Measurements from ENCODE around the gene CHCHD6. TPM values are rescaled to one million over a fixed set of nuclear protein-coding genes. Genes with fewer than 3 reads are reported as not detected.

The CHCHD6 gene, protein sequence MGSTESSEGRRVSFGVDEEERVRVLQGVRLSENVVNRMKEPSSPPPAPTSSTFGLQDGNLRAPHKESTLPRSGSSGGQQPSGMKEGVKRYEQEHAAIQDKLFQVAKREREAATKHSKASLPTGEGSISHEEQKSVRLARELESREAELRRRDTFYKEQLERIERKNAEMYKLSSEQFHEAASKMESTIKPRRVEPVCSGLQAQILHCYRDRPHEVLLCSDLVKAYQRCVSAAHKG
- 1 to 10 TPM; 5.4 to 7.4 TPM for total RNA-seq

DNA sequence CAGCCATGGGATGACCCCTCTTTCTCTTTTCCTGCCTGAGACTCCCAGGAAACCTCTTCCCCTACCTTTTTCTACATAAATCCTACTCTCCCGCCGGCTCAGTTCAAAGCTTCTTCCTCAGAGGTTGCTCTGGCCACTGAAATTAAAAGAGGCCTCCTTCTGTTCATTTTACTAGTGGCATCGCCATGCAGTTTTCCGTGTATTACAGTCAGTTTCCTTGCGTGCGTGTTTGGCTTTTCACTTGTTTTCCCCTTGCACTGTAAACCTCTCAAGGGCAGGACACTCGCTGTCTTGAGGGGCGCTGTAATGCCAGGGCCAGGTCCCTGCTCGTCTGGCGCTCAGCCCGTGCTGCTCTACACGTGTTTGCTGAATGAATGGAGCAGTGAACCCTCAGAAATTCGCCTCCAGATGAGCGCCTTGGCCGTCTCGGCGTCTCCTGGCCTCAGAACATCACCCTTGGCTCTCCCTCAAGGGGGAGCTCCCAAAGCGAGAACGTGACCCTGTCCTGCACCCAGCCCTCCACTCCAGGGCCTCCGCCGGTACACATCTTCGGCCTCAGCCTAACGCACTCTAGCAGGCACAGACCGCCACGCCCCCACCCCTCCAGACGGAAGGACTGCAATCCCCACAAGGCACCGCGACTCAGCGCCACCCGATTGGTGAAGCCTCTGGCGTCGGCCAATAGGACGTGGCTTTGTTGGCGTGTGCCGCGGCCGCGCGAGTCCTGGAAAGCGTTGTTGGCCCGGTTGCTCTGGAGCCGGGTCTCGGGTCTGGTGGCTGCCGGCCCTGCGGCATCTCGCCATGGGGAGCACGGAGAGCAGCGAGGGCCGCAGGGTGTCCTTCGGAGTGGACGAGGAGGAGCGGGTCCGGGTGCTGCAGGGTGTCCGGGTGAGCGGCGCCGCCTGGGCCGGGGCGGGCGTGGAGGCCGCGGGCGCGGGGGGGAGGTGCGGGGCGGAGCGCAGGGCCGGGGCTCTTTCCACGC lies at the start of gene CHCHD6:
Gene CHCHD6, plus strand, starts transcription at position 729 of the 982 bp plus-strand sequence. Its CDS starts 73 bp downstream, at position 802.
- CTCF ChIA-PET: interaction anchor here (0.6 to 1.3 kb wide), 3 partner anchors 24 to 844 kb away, joined by 3 to 4 read pairs (median 3); no protein-coding TSS in a partner anchor
- peak within 1 kb of the TSS; percentile 84 for H3K27ac Mint-ChIP-seq
- peaks cover 22% of the 10 kb centered on the region for H3K27me3 Mint-ChIP-seq

DNA sequence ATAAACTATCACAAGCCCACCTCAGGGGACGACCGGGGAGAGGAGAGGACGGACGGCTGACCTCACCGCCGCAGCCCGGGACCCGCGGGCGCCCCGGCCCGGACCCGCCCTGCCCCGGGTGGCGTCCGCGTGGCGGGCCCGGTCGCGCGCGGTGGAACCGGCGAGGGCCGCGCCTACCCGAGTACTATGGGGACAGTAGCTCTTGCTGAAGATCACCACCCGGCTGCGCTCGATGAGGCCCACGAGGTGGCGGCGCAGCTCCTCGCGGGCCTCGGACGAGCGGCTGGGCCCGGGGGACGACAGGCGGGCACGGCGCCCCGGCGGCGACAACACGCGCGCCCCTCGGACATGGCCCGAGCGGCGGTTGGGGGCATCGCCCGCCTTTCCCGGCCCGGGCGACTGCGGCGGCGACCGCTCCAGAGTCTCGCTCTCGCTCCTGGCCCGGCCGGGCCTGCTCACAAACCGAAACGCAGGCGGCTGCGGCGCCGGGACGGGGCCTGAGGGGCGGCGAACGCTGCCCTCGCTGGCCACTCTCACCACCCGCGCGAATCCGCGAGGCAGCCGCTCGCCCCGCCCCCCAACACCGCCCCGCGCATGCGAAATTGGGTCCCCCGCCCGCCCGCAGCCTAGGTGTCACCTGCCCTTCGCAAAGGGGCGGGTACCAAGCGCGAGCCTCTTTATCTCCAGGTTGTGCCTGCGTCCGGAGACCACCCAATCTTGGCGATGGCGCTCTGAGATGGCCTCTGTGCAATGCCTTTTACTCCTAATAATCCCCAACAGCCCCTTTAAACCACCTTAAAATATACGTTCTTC lies 49.3 kb upstream of the CHCHD6 start, which contains the start of gene TXNRD3:
Gene TXNRD3, minus strand, starts transcription at position 554 of the 813 bp plus-strand sequence.
- peak; percentile 73 for DNase-seq
- Mint-ChIP-seq H3K36me3 (ENCODE audit: low read depth) (no peaks in the 10 kb centered on the region), H3K9me3 (no peaks in the 10 kb centered on the region), H3K27ac (peak within 1 kb of the TSS; percentile 54), H3K27me3 (peaks cover 10% of the 10 kb centered on the region), H3K4me1 (peaks cover 6% of the 10 kb centered on the region), H3K4me3 (peak within 1 kb of the TSS; percentile 77)
- ChIA-PET POLR2A (no interaction called here), CTCF (interaction anchor here (0.6 to 0.9 kb wide), 4 partner anchors 10 to 1138 kb away, joined by 3 read pairs; no protein-coding TSS in a partner anchor)

More for the DNA sequence above, at the start of gene CHCHD6:
- H3K36me3 Mint-ChIP-seq (ENCODE audit: low read depth): no peaks in the 10 kb centered on the region
- peaks cover 17% of the 10 kb centered on the region for H3K4me1 Mint-ChIP-seq
- H3K9me3 Mint-ChIP-seq: no peaks in the 10 kb centered on the region
- POLR2A ChIA-PET: no interaction called here
- H3K4me3 Mint-ChIP-seq: peak within 1 kb of the TSS; percentile 94
- peak; percentile 96 for DNase-seq

DNA sequence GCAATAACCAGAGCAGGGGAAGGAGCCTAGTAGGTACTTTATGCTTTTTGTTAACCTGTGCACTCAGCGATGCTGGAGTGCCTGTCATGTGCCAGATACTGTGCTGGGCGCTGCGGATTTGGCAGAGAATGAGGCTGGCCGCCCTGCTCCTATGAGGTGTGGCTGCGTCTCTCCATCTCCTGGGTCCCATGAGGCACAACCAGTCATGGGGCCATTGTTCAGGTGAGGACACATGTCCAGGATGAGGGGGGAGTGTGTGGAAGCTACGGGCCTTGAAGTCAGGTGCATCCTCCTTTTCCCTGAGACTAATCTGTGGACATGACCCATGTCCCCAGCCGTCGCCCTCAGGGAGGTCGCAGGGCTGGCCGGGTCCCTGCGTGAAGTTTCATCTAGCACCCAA lies 48.2 kb upstream of the CHCHD6 start:
- Mint-ChIP-seq H3K27ac (no peak overlapping the region), H3K36me3 (ENCODE audit: low read depth) (no peaks in the 10 kb centered on the region), H3K9me3 (no peaks in the 10 kb centered on the region), H3K4me3 (no peak overlapping the region), H3K27me3 (peaks cover 12% of the 10 kb centered on the region), H3K4me1 (peaks cover 6% of the 10 kb centered on the region)
- POLR2A ChIA-PET: no interaction called here
- CTCF ChIA-PET: no interaction called here
- no peak for DNase-seq

DNA sequence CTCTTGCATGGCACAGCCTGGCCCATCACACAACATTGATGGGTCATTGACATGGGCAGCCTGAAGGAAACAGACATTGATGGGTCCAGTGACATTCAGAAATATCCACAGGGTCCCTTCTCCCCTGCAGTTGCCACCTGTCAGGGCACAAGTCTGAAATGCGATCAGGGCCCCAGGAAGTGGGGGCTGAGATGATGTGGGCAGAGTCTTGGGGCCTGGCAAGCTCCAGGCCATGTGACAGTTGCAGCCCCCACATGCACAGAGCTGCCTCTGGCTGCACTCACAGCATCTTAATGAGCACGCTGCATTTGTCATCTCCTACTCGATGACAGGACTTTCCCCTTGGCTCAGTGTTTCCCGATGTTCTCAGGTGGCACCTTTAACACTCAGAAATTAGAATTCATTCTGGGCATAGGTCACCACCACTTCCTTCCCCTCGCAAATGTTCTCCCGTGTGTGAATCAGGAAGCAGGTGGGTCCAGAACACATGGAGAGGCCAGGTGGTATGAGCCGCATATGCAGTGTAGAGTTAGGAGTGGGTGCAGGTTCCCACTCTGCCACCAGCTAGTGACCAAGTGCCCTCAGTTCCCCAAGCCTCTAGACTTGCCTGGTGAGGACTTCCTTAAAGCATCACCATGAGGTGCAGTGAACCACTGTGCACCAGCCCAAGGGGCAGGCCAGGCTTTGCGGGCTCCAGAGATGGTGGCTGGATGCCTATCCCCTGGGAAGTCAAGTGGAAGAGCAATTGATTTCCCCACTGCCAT lies 47.5 kb upstream of the CHCHD6 start:
- Mint-ChIP-seq H3K36me3 (ENCODE audit: low read depth) (no peaks in the 10 kb centered on the region), H3K4me1 (peaks cover 6% of the 10 kb centered on the region), H3K27ac (no peak overlapping the region), H3K9me3 (no peaks in the 10 kb centered on the region), H3K27me3 (peaks cover 12% of the 10 kb centered on the region), H3K4me3 (no peak overlapping the region)
- ChIA-PET POLR2A (no interaction called here), CTCF (interaction anchor here (0.7 to 1.4 kb wide), 2 partner anchors 10 to 44 kb away, joined by 3 read pairs; no protein-coding TSS in a partner anchor)
- no peak for DNase-seq

DNA sequence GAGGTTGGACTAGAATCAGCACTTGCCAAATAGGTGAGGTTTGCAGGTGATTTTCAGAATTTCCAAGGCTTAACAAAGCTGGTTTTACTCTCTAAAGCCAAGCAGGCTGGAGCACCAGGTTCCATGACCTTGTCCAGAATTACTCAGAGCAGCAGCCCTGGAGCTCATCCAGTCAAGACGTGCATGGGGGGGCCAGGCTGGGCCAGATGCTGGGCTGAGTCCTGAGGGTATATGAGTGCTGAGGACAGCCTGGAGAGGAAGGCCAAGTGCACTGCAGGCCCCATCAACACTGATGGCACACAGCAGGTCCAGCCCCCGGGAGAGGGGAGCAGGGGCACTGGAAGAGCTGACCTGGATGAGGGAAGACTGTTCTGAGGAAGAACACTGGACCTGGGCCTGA lies 46.1 kb upstream of the CHCHD6 start:
- Mint-ChIP-seq H3K9me3 (no peaks in the 10 kb centered on the region), H3K27ac (no peak overlapping the region), H3K27me3 (peaks cover 10% of the 10 kb centered on the region), H3K4me3 (no peak overlapping the region), H3K4me1 (peaks cover 6% of the 10 kb centered on the region), H3K36me3 (ENCODE audit: low read depth) (no peaks in the 10 kb centered on the region)
- DNase-seq: no peak
- CTCF ChIA-PET: interaction anchor here (0.8 to 3.2 kb wide), 5 partner anchors 9 to 21 kb away, joined by 3 to 11 read pairs (median 3); no protein-coding TSS in a partner anchor
- POLR2A ChIA-PET: no interaction called here

DNA sequence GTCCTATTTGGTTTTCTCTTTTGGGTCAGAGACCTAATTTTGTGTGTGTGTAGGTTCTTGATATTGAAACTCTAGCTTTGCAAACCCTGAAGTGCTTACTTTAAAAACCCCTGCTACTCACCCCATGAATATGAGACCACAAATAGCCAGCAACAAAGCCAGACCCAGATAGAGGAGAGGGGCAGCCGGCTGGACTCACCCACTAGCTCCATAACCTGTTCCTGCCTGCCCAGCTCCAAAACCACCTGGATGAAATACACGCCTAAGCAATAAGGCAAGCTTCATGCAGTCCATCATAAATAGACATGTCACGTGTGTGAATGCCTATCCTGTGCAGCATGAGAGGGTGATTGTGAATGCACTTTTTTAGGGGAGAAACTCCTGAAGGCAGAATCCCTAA lies 45.5 kb upstream of the CHCHD6 start:
- CTCF ChIA-PET: interaction anchor here (1.1 to 3.2 kb wide), 2 partner anchors 18 to 20 kb away, joined by 3 to 11 read pairs; no protein-coding TSS in a partner anchor
- no peak overlapping the region for H3K27ac Mint-ChIP-seq
- no peak for DNase-seq
- peaks cover 7% of the 10 kb centered on the region for H3K27me3 Mint-ChIP-seq
- no peaks in the 10 kb centered on the region for H3K36me3 Mint-ChIP-seq (ENCODE audit: low read depth)
- peaks cover 6% of the 10 kb centered on the region for H3K4me1 Mint-ChIP-seq
- POLR2A ChIA-PET: no interaction called here
- no peaks in the 10 kb centered on the region for H3K9me3 Mint-ChIP-seq
- no peak overlapping the region for H3K4me3 Mint-ChIP-seq

DNA sequence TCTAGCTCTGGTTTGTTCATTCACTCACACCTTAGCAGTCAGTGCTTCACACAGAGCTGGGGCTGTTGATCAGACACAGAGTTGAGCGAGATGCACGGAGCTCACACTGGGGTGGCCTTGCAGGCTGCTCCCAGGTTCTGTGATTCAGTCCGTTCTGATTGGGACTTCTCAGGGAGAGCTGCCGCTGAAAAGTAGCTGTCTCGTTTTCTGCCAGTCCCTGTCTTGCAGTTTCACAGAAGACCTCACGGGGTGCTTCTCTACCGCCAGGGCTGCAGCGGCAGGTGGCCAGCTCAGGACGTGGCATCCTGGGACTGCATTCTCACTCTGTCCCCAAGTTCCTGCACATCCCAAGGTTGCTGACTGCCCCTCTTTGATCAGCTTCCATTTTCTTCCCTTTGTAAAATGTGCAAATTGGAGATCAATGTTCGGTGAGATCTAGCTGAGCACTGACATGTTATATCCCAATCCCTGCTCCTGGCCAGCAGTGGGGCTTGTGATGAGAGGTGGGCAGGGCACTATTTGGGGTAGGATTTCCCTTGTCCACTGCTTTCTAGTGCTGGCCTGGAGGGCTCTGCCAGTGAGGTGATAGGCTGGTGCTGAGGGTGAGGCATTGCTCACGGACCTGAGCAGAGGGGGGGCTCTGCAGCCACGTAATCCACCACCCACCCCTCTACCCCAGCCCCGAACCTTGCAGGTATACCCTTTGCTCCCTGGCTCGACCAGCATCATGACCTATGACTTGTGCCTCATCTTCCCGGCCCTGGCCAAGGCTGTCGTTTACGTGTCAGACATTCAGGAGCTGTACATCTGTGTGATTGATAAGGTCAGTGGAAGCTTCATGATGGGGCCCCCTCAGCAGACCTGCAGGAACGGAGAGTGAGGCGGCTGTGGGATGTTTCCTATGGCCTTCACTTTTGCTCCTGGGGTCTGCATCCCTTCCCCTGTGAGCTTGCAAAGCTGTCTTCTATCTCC lies 43.8 kb upstream of the CHCHD6 start:
- POLR2A ChIA-PET: no interaction called here
- no peaks in the 10 kb centered on the region for H3K9me3 Mint-ChIP-seq
- CTCF ChIA-PET: interaction anchor here (0.6 to 3.2 kb wide), 7 partner anchors 11 to 1263 kb away, joined by 3 to 11 read pairs (median 3); partner anchors contain the start of gene PLXNA1
- H3K27me3 Mint-ChIP-seq: peaks cover 2% of the 10 kb centered on the region
- peaks cover under 1% of the 10 kb centered on the region for H3K4me1 Mint-ChIP-seq
- no peak overlapping the region for H3K27ac Mint-ChIP-seq
- no peak overlapping the region for H3K4me3 Mint-ChIP-seq
- no peaks in the 10 kb centered on the region for H3K36me3 Mint-ChIP-seq (ENCODE audit: low read depth)
- no peak for DNase-seq

DNA sequence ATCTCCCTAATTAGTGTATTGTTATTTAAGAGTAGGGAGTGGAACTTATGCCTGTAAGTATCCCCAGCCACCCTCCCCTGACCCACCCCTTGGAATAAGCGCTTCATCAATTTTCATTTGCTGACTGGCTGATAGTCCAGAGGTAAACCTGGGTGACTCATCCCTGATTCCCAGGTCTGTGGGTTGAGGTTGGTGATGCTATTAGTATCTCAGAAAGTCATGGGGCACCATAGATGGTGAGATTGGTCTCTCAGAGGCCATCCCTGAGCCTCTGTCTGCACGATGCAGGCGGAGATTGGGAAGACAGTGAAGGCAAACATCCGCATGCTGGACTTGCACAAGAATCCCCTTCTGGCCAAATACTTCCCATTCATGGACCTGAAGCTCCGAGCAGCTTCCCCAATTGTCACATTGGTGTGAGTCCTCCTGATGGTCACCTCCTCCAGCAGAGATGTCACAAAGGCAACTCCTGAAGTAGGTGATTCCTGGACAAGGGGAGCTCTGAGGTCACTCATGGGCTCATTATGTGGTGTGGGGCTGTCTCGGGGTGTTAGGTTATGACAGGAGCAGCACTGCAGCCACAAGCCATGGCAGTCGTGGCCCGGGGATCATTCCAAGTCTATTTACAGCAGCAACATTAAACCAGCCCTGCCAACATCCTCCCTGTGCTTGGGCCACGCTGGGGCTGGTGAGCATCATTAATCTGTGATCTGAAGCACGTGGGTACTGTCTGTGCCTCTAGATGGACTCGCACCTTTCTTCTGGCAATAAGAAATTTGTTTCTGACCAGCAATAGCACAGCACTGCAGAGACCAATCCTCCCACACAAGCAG lies 42.3 kb upstream of the CHCHD6 start:
- H3K27ac Mint-ChIP-seq: no peak overlapping the region
- H3K4me1 Mint-ChIP-seq: peaks cover 5% of the 10 kb centered on the region
- H3K27me3 Mint-ChIP-seq: peaks cover 2% of the 10 kb centered on the region
- H3K9me3 Mint-ChIP-seq: no peaks in the 10 kb centered on the region
- ChIA-PET POLR2A (no interaction called here), CTCF (interaction anchor here (1.2 kb wide), 1 partner anchor 12 kb away, joined by 3 read pairs; no protein-coding TSS in a partner anchor)
- no peaks in the 10 kb centered on the region for H3K36me3 Mint-ChIP-seq (ENCODE audit: low read depth)
- no peak for DNase-seq
- no peak overlapping the region for H3K4me3 Mint-ChIP-seq

DNA sequence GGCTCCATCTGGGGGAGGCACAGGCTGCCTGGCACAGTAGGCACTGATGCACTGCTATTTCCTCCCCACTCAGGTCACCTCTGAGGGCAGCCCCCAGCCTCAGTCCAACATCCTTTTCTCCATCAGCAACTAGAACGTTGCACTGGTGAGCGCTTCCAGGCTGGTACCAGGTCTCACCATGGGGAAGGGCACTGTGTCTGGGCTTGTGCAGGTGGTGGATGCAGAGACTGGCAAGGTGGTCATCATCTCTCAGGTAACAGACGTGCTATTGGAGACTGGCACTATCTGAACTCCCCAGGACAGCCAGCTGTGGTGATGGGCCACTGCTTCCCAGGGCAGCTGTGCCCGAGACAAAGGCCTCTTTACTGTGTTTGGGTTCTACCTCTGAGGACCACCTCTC lies 40.8 kb upstream of the CHCHD6 start:
- no peak for DNase-seq
- ChIA-PET POLR2A (no interaction called here), CTCF (interaction anchor here (1.0 kb wide), 1 partner anchor 17 kb away, joined by 3 read pairs; no protein-coding TSS in a partner anchor)
- Mint-ChIP-seq H3K4me1 (peaks cover 5% of the 10 kb centered on the region), H3K9me3 (no peaks in the 10 kb centered on the region), H3K27me3 (peaks cover 2% of the 10 kb centered on the region), H3K36me3 (ENCODE audit: low read depth) (no peaks in the 10 kb centered on the region), H3K27ac (no peak overlapping the region), H3K4me3 (no peak overlapping the region)

DNA sequence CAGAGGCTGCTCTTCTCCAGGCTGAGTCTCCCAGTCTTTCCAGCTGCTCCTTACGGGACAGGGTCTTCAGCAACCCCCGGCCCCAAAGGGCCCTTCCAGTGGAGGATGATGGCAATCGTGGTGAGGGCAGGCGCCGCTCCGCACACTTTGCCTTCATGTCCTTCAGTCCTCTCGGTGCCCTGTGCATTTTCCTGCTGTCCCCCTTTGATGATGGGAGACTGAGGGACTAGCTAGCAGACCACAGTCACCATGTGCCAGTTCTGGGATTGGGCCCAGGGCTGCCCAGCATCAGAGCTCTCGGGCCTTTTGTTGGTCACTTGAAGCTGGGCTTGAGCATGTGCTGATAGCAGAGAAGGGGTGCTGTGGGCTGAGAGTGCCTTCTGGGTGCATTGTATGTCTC lies 40.3 kb upstream of the CHCHD6 start:
- POLR2A ChIA-PET: no interaction called here
- Mint-ChIP-seq H3K27ac (no peak overlapping the region), H3K36me3 (ENCODE audit: low read depth) (no peaks in the 10 kb centered on the region), H3K4me1 (peaks cover 5% of the 10 kb centered on the region), H3K27me3 (peaks cover 2% of the 10 kb centered on the region), H3K4me3 (no peak overlapping the region), H3K9me3 (no peaks in the 10 kb centered on the region)
- CTCF ChIA-PET: interaction anchor here (1.0 kb wide), 1 partner anchor 16 kb away, joined by 3 read pairs; no protein-coding TSS in a partner anchor
- DNase-seq: no peak

All from activated CD4-positive, alpha-beta T cell treated with anti-CD3 and anti-CD28 coated beads, Interleukin-2, amount 10 ng/mL, durations not matched to agents 7 days and 5 days (primary cell).